GM21786 (cell line): Measurements from ENCODE around the gene SLC16A3.

Experiments used
- ATAC-seq: cut with Tn5 transposase; IDR thresholded peaks from one replicate; pipeline ENCODE4 v1.9.1; 2021; ENCODE audit not compliant: unreplicated experiment

The SLC16A3 gene

GRCh38 chr17:82280537-82280936 lies 51.7 kb downstream of the SLC16A3 start:
- no peak for ATAC-seq

- ATAC-seq: no peak
Observed at GRCh38 chr17:82281076-82281475, 52.2 kb downstream of the SLC16A3 start.

GRCh38 chr17:82281502-82282238 lies 52.8 kb downstream of the SLC16A3 start:
- no peak for ATAC-seq

GRCh38 chr17:82282239-82283207 lies 53.7 kb downstream of the SLC16A3 start:
- no peak for ATAC-seq

GRCh38 chr17:82283208-82283749 lies 54.4 kb downstream of the SLC16A3 start:
- no peak for ATAC-seq

- no peak for ATAC-seq
Observed at GRCh38 chr17:82285141-82285540, 56.3 kb downstream of the SLC16A3 start.

GRCh38 chr17:82287013-82287867 lies 58.4 kb downstream of the SLC16A3 start:
- ATAC-seq: no peak

GRCh38 chr17:82287868-82288801 lies 59.3 kb downstream of the SLC16A3 start:
- ATAC-seq: no peak
